Nephron progenitor cell (in vitro differentiated cells): ENCODE results near the gene DVL1.

ENCODE experiments used
- DNase-seq: peaks from one replicate; pipeline ENCODE4 v3.0.0; 2021
- H3K27ac Mint-ChIP-seq: 2 replicates; pipeline ENCODE4 v1.8.0; 2021; ENCODE audit warnings: mild to moderate bottlenecking, moderate library complexity, mixed read lengths
- H3K27me3 Mint-ChIP-seq: 2 replicates; pipeline ENCODE4 v1.8.0; 2021; ENCODE audit warnings: mild to moderate bottlenecking, low read depth, mixed read lengths; ENCODE audit not compliant: poor library complexity
- H3K36me3 Mint-ChIP-seq: 2 replicates; pipeline ENCODE4 v1.8.0; 2021; ENCODE audit warnings: low read depth, mixed read lengths
- H3K4me1 Mint-ChIP-seq: 2 replicates; pipeline ENCODE4 v1.8.0; 2021; ENCODE audit warnings: mixed read lengths
- H3K4me3 Mint-ChIP-seq: 2 replicates; pipeline ENCODE4 v1.8.0; 2021; ENCODE audit warnings: mild to moderate bottlenecking, moderate library complexity, mixed read lengths
- H3K9me3 Mint-ChIP-seq: 2 replicates; pipeline ENCODE4 v1.8.0; 2021; ENCODE audit warnings: mild to moderate bottlenecking, moderate library complexity, mixed read lengths
- TF ChIP-seq, protein P1 (sequence below): fragments of 200-600 bp; sonication (generic); IDR thresholded peaks from 2 replicates; pipeline ENCODE4 v1.5.0; 2021; ENCODE audit warnings: antibody characterized with exemption

DVL1 gene

GRCh38 chr1:1294250-1294890 is 54.8 kb downstream of the DVL1 start:
- no peaks in the 10 kb centered on the region for H3K27me3 Mint-ChIP-seq
- TF ChIP-seq, protein P1, sequence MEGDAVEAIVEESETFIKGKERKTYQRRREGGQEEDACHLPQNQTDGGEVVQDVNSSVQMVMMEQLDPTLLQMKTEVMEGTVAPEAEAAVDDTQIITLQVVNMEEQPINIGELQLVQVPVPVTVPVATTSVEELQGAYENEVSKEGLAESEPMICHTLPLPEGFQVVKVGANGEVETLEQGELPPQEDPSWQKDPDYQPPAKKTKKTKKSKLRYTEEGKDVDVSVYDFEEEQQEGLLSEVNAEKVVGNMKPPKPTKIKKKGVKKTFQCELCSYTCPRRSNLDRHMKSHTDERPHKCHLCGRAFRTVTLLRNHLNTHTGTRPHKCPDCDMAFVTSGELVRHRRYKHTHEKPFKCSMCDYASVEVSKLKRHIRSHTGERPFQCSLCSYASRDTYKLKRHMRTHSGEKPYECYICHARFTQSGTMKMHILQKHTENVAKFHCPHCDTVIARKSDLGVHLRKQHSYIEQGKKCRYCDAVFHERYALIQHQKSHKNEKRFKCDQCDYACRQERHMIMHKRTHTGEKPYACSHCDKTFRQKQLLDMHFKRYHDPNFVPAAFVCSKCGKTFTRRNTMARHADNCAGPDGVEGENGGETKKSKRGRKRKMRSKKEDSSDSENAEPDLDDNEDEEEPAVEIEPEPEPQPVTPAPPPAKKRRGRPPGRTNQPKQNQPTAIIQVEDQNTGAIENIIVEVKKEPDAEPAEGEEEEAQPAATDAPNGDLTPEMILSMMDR, result no peak
- H3K4me1 Mint-ChIP-seq, result peaks cover 5% of the 10 kb centered on the region
- H3K36me3 Mint-ChIP-seq, result no peaks in the 10 kb centered on the region
- no peak overlapping the region for H3K27ac Mint-ChIP-seq
- no peaks in the 10 kb centered on the region for H3K9me3 Mint-ChIP-seq
- DNase-seq, result no peak
- no peak overlapping the region for H3K4me3 Mint-ChIP-seq

- no peak for DNase-seq
Measured at GRCh38 chr1:1293263-1294249, 55.7 kb downstream of the DVL1 start.

DNA sequence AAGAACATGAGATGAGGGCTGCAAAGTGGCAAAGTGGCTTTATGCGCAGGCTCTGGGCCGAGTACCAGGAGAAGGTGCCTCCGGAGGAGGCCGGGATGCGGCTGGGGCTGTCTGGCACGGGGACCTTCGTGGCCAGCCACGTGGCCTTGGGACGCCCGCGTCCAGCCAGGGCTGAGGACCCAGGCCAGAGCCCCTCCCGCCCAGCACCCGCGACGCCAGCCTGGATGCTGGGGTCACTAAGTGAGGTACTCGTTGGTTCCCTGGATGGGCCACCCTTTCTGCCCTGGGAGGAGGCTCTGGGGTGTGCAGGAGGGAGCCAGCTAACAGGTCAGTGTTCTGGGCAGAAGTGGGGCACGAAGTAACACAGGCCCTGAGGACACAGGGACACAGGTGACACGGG is 56.4 kb downstream of the DVL1 start:
- no peak overlapping the region for H3K4me3 Mint-ChIP-seq
- no peaks in the 10 kb centered on the region for H3K9me3 Mint-ChIP-seq
- H3K27ac Mint-ChIP-seq, result no peak overlapping the region
- no peak for DNase-seq
- H3K36me3 Mint-ChIP-seq, result no peaks in the 10 kb centered on the region
- peaks cover 3% of the 10 kb centered on the region for H3K27me3 Mint-ChIP-seq
- TF ChIP-seq, protein P1, result no peak
- H3K4me1 Mint-ChIP-seq, result peaks cover 5% of the 10 kb centered on the region

More at GRCh38 chr1:1293263-1294249, 55.7 kb downstream of the DVL1 start:
- TF ChIP-seq, protein P1, result no peak
- Mint-ChIP-seq H3K27ac (no peak overlapping the region), H3K36me3 (no peaks in the 10 kb centered on the region), H3K4me3 (no peak overlapping the region), H3K4me1 (peaks cover 5% of the 10 kb centered on the region), H3K27me3 (no peaks in the 10 kb centered on the region), H3K9me3 (no peaks in the 10 kb centered on the region)

DNA sequence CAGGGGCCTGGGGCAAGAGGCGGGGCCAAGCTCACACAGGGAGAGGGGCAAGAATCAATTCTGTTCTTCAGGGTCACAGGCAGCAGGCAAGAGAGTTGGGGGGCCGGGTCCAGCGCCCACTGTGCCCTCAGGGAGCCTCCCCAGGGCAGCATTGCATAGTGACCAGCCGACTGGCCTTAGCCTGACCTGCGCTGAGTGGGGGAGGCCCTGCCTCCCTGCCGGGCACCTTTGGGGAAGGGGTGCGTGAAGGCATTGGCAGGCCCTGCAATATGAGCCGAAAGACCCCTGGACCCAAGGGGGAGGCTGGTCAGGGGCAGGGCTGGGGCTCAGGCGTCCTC is 56.8 kb downstream of the DVL1 start:
- Mint-ChIP-seq H3K4me1 (peaks cover 5% of the 10 kb centered on the region), H3K27me3 (peaks cover 3% of the 10 kb centered on the region), H3K27ac (no peak overlapping the region), H3K9me3 (no peaks in the 10 kb centered on the region), H3K36me3 (no peaks in the 10 kb centered on the region), H3K4me3 (no peak overlapping the region)
- DNase-seq, result no peak
- TF ChIP-seq, protein P1, result no peak

DNA sequence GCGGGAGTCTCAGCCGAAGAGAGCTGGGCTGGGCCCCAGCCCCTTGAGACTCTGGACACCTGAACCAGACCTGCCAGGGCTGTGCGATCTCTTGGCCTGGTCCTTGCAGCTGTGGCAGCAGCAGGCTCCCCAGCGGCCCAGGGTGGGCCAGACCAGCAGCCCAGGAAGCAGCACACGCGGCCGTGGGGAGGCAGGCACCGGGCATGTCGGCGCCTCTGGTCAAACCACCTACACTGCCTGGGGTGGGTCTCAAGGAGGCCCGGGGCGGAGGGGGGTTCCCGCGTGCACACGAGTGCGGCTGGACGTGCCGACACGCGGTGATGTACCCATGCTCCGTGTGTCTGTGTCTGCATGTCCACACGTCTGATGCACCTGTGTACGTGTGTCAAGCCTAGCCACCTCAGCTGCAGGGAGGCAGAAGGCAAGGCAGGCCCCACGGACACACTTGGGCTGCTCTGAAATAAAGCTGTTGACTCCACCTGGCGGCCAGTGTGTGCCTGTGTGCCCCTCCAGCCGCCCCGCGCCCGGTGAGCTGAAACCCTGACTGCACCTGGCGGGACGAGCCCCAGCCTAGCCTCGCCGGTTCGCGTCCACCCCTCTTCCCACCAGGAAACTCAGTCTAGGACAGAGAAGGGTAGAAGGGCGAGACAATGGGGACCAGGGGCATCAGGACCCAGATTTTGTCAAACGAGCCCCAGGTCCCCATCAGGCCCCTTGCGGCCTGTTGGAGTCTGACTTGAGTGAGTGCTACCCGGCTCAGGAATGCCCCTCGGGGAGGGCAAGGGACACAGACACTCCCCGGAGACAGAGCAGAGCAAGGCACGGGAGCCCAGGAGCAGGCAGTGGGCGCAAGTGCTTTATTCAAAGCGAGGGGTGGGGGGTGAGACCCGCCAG is 57.4 kb downstream of the DVL1 start:
- no peaks in the 10 kb centered on the region for H3K9me3 Mint-ChIP-seq
- H3K4me3 Mint-ChIP-seq, result no peak overlapping the region
- peaks cover 5% of the 10 kb centered on the region for H3K4me1 Mint-ChIP-seq
- H3K36me3 Mint-ChIP-seq, result no peaks in the 10 kb centered on the region
- TF ChIP-seq, protein P1, result peak; percentile 59
- H3K27ac Mint-ChIP-seq, result no peak overlapping the region
- peaks cover 3% of the 10 kb centered on the region for H3K27me3 Mint-ChIP-seq
- DNase-seq, result peak; percentile 76
